BLaER1 treated with 17β-estradiol and CSF1 and Interleukin-3, amounts not matched to agents 10 nM and 100 nM (cell line): ENCODE measurements around the gene CDH23.
A peak's percentile ranks its signal among the peaks of the same experiment; 100 is the strongest.

Experiments used
- H3K27ac ChIP-seq, 11 experiments: shearing (Covaris generic); formaldehyde crosslinking; 2 replicates each; pipeline ENCODE4 v1.8.1; 2022
- H3K27me3 ChIP-seq, 11 experiments: shearing (Covaris generic); formaldehyde crosslinking; 2 replicates each; pipeline ENCODE4 v1.8.1; 2022
- H3K36me3 ChIP-seq, 11 experiments: shearing (Covaris generic); formaldehyde crosslinking; 2 replicates each; pipeline ENCODE4 v1.8.1; 2022
- H3K4me1 ChIP-seq, 10 experiments: shearing (Covaris generic); formaldehyde crosslinking; 2 replicates each; pipeline ENCODE4 v1.8.1; 2022
- H3K4me2 ChIP-seq, 11 experiments: shearing (Covaris generic); formaldehyde crosslinking; 2 replicates each; pipeline ENCODE4 v1.8.1; 2022
- H3K4me3 ChIP-seq, 10 experiments: shearing (Covaris generic); formaldehyde crosslinking; 2 replicates each; pipeline ENCODE4 v1.8.1; 2022
- H3K9ac ChIP-seq, 11 experiments: shearing (Covaris generic); formaldehyde crosslinking; 2 replicates each; pipeline ENCODE4 v1.8.1; 2022
- H3K9me3 ChIP-seq, 11 experiments: shearing (Covaris generic); formaldehyde crosslinking; replicated peaks in 1 of 11; 2 replicates each; pipeline ENCODE4 v1.8.1; 2022
- H4K20me1 ChIP-seq, 11 experiments: shearing (Covaris generic); formaldehyde crosslinking; 2 replicates each; pipeline ENCODE4 v1.8.1; 2022
- Cebpa-rat ChIP-seq, 11 experiments: shearing (Covaris generic); IDR thresholded peaks; 2 replicates each; pipeline ENCODE4 v1.8.1; 2022

The CDH23 gene

DNA sequence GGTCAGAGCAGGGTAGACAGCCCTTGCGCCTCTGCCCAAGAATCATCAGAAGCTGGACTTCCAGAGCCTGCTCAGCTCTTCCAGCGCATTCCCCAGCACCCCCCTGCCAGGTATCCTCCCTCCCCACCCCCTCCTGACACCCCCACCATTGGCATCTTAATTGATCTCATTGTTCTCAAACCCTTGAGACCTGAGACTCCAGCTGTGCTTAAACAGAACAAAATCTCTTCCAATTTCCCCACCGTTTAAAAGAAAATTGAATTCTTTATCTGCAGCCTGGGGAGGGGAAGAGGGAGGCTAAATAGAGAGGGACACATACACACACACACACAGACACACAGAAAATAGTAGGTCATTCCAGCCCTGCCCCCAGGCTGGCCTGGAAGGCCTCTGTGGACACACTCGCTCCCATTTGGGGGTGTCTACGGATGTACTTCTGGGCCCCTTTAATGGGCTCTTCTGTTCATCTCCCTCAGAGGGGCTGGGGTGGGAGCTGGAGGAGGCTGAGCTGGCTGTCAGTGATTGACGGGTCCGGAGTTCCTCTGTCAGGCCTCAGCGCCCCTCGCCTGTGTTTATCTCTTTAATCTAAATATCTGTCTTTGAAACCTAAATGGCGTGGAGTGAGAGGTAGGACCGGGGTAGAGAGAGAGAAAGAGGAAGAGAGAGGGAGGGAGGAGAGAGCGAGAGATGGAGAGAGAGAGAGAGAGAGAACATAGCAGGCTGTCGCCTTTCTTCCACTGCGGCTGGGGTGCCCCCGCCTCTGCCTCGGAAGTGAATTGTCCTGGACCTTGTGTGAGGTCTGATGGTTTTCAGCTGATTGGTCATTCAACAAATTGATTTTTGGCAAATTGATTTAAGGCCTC, 261.1 kb downstream of the CDH23 start:
- Histone ChIP-seq H3K9ac (no peak overlapping the region), H3K4me2 (peak overlapping the region in 8 of 11 experiments; percentile 0 to 29 (median 20); a peak in 5 of 22 replicates), H3K27me3 (peaks cover 5 to 19% (median 14%) of the 10 kb centered on the region in 11 experiments; a peak in 14 of 22 replicates), H3K4me1 (peaks cover 0 to 33% (median 14%) of the 10 kb centered on the region in 10 experiments; a peak in 13 of 20 replicates), H3K4me3 (no peak overlapping the region), H3K27ac (no peak overlapping the region), H4K20me1 (no peaks in the 10 kb centered on the region), H3K36me3 (no peaks in the 10 kb centered on the region), H3K9me3 (peaks cover 0 to 16% (median 6%) of the 10 kb centered on the region in 11 experiments; a peak in 14 of 22 replicates)
- TF ChIP-seq Cebpa-rat (IDR thresholded peaks at IDR 0.05) = no peak

DNA sequence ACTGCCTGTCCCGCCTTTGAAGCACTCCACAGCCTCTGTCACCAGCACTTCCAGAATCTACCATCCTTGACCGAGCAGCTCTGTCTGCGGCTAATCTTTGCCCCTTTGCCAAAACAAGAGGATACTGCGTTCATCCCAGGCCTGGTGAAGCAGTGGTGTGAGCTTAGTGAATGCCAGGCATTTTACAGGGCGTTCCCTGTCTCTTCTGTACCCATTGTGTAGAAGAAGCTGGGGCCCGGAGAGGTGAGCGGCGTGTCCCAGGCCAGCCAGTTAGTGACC, 261.7 kb downstream of the CDH23 start:
- no peak for TF ChIP-seq Cebpa-rat (IDR thresholded peaks at IDR 0.05)
- Histone ChIP-seq H3K27ac (no peak overlapping the region), H3K4me2 (peak overlapping the region in 6 of 11 experiments; percentile 0 to 27 (median 12); a peak in 3 of 22 replicates), H3K4me3 (no peak overlapping the region), H3K9ac (no peak overlapping the region), H3K9me3 (peaks cover 0 to 16% (median 6%) of the 10 kb centered on the region in 11 experiments; a peak in 14 of 22 replicates), H4K20me1 (no peaks in the 10 kb centered on the region; a peak in 1 of 22 replicates), H3K36me3 (no peaks in the 10 kb centered on the region), H3K4me1 (peaks cover 0 to 27% (median 11%) of the 10 kb centered on the region in 10 experiments; a peak in 13 of 20 replicates), H3K27me3 (peaks cover 5 to 19% (median 14%) of the 10 kb centered on the region in 11 experiments; a peak in 14 of 22 replicates)

- Histone ChIP-seq H3K9ac (no peak overlapping the region), H3K9me3 (peaks cover 0 to 16% (median 6%) of the 10 kb centered on the region in 11 experiments; a peak in 14 of 22 replicates), H3K4me3 (no peak overlapping the region), H3K27ac (no peak overlapping the region), H3K4me1 (peaks cover 0 to 19% (median 7%) of the 10 kb centered on the region in 10 experiments; a peak in 11 of 20 replicates), H3K36me3 (no peaks in the 10 kb centered on the region), H3K4me2 (0 out of 22 replicates have a peak overlapping the region, but pooled peaks of 1 of the 11 experiments have one; percentile 19), H4K20me1 (peaks cover 0 to 3% (median 0%) of the 10 kb centered on the region in 11 experiments; a peak in 1 of 22 replicates), H3K27me3 (peaks cover 5 to 19% (median 14%) of the 10 kb centered on the region in 11 experiments; a peak in 15 of 22 replicates)
- no peak for TF ChIP-seq Cebpa-rat (IDR thresholded peaks at IDR 0.05)
Measured at GRCh38 chr10:71659111-71659634, 262.5 kb downstream of the CDH23 start.

GRCh38 chr10:71659737-71660136, 263.0 kb downstream of the CDH23 start:
- Histone ChIP-seq H3K4me1 (peaks cover 0 to 17% (median 6%) of the 10 kb centered on the region in 10 experiments; a peak in 11 of 20 replicates), H3K4me2 (no peak overlapping the region), H3K9ac (no peak overlapping the region), H3K4me3 (no peak overlapping the region), H3K9me3 (peaks cover 0 to 16% (median 6%) of the 10 kb centered on the region in 11 experiments; a peak in 14 of 22 replicates), H3K27ac (no peak overlapping the region), H3K36me3 (no peaks in the 10 kb centered on the region), H4K20me1 (peaks cover 0 to 6% (median 0%) of the 10 kb centered on the region in 11 experiments; a peak in 1 of 22 replicates), H3K27me3 (peaks cover 5 to 23% (median 15%) of the 10 kb centered on the region in 11 experiments; a peak in 15 of 22 replicates)
- no peak for TF ChIP-seq Cebpa-rat (IDR thresholded peaks at IDR 0.05)

- H3K36me3 ChIP-seq = no peaks in the 10 kb centered on the region
- peaks cover 10 to 29% (median 19%) of the 10 kb centered on the region in 11 experiments; a peak in 20 of 22 replicates for H3K27me3 ChIP-seq
- H3K4me2 ChIP-seq = no peak overlapping the region
- H3K9ac ChIP-seq = no peak overlapping the region
- peaks cover 0 to 6% (median 0%) of the 10 kb centered on the region in 11 experiments; a peak in 1 of 22 replicates for H4K20me1 ChIP-seq
- H3K4me3 ChIP-seq = no peak overlapping the region
- peaks cover 0 to 20% (median 5%) of the 10 kb centered on the region in 10 experiments; a peak in 11 of 20 replicates for H3K4me1 ChIP-seq
- H3K9me3 ChIP-seq = peaks cover 0 to 16% (median 6%) of the 10 kb centered on the region in 11 experiments; a peak in 14 of 22 replicates
- no peak for TF ChIP-seq Cebpa-rat (IDR thresholded peaks at IDR 0.05)
- no peak overlapping the region for H3K27ac ChIP-seq
Measured at GRCh38 chr10:71660313-71660712, 263.6 kb downstream of the CDH23 start.

DNA sequence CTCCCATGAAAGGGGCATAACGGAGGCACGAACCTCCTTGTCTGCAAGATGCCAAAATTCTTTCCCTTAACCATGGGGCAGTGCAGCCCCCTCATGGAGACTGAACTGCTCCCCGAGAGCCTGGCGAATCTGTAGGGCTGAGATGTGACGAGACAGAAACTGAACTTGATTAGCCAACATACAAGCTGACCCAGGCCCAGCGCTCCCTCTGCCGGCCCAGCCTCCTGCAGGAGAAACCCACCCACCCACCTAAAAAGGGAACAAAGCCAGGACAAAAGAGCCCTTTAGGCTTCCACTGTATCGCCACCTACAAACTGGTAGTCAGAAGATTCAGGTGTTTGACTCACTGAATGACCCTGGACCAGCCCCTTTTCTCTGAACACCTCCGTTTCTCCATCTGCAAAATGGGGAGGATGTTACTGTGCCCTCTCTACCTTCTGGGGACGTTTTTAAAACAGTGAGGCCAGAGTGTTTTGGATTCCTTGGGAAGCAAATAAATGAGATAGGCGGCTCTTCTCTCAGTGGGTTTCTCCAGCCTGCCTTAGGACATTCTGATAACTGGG, 264.4 kb downstream of the CDH23 start:
- Histone ChIP-seq H3K36me3 (no peaks in the 10 kb centered on the region), H4K20me1 (peaks cover 0 to 7% (median 0%) of the 10 kb centered on the region in 11 experiments; a peak in 3 of 22 replicates), H3K4me1 (peaks cover 8 to 28% (median 12%) of the 10 kb centered on the region in 10 experiments), H3K4me2 (no peak overlapping the region), H3K4me3 (no peak overlapping the region), H3K9ac (no peak overlapping the region), H3K27ac (no peak overlapping the region), H3K27me3 (peaks cover 11 to 37% (median 28%) of the 10 kb centered on the region in 11 experiments; a peak in 21 of 22 replicates), H3K9me3 (peaks cover 0 to 16% (median 6%) of the 10 kb centered on the region in 11 experiments; a peak in 14 of 22 replicates)
- TF ChIP-seq Cebpa-rat (IDR thresholded peaks at IDR 0.05) = no peak

DNA sequence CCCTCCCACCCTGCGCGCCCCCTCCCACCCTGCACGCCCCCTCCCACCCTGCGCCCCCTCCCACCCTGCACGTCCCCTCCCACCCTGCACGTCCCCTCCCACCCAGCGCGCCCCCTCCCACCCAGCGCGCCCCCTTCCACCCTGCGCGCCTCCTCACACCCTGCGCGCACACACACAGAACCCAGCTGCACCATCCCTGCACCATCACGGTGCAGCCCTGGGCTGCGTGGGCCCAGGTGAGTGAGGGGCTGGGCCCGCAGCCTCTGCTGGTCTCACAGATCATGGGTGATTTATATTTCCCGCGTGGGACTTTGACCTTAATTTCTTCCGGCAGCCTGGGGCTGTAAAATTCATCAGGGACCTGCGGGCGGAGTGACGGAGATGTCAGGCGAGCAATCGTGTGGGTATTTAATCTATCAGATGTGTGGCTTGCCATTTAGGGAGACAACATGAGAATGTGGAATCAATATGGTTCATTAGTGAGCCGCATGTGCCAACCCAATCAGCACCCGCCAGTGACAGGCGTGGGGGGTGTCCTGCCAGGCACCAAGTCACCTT, 265.1 kb downstream of the CDH23 start:
- H4K20me1 ChIP-seq = peaks cover 0 to 14% (median 0%) of the 10 kb centered on the region in 11 experiments; a peak in 4 of 22 replicates
- no peak overlapping the region for H3K4me3 ChIP-seq
- H3K27me3 ChIP-seq = peaks cover 11 to 41% (median 30%) of the 10 kb centered on the region in 11 experiments; a peak in 21 of 22 replicates
- H3K4me1 ChIP-seq = peaks cover 15 to 35% (median 19%) of the 10 kb centered on the region in 10 experiments
- H3K36me3 ChIP-seq = no peaks in the 10 kb centered on the region
- H3K27ac ChIP-seq = no peak overlapping the region
- peaks cover 0 to 16% (median 6%) of the 10 kb centered on the region in 11 experiments; a peak in 14 of 22 replicates for H3K9me3 ChIP-seq
- no peak for TF ChIP-seq Cebpa-rat (IDR thresholded peaks at IDR 0.05)
- H3K4me2 ChIP-seq = no peak overlapping the region
- H3K9ac ChIP-seq = no peak overlapping the region

DNA sequence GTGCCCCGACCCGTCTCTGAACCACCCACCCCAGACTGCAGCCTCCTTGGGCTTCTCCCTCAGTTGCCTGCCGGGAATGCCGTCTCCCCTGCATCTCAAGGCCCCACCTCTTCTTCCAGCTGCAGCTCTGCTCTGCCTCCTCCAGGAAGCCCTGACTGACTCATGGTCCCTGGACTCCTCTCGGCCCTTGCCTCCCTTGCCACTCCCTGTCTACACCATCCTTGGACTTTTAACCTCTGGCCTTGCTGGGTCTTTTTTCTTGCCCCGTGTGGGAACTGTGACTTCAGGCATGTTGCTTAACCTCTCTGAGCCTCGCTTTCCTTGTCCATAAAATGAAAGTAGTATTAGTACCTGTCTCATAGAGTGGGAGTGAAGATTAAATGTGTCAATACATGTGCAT, 266.6 kb downstream of the CDH23 start:
- Histone ChIP-seq H3K4me2 (no peak overlapping the region), H3K9ac (no peak overlapping the region), H3K9me3 (peaks cover 0 to 16% (median 6%) of the 10 kb centered on the region in 11 experiments; a peak in 14 of 22 replicates), H4K20me1 (peaks cover 0 to 18% (median 0%) of the 10 kb centered on the region in 11 experiments; a peak in 4 of 22 replicates), H3K4me3 (no peak overlapping the region), H3K27ac (no peak overlapping the region), H3K4me1 (peaks cover 27 to 41% (median 31%) of the 10 kb centered on the region in 10 experiments), H3K36me3 (no peaks in the 10 kb centered on the region), H3K27me3 (peaks cover 7 to 46% (median 33%) of the 10 kb centered on the region in 11 experiments; a peak in 21 of 22 replicates)
- no peak for TF ChIP-seq Cebpa-rat (IDR thresholded peaks at IDR 0.05)
